C4-2B (cell line): ENCODE measurements around the gene PDE4B.

ENCODE experiments used
- ZFX ChIP-seq: fragments of 450-650 bp; IDR thresholded peaks from 2 replicates; pipeline ENCODE4 v1.6.1; 2017
- TF ChIP-seq, protein P1 (sequence below): fragments of 450-650 bp; conservative IDR thresholded peaks from 2 replicates; pipeline ENCODE4 v1.5.1; 2017; ENCODE audit warnings: mild to moderate bottlenecking

- TF ChIP-seq, protein P1, sequence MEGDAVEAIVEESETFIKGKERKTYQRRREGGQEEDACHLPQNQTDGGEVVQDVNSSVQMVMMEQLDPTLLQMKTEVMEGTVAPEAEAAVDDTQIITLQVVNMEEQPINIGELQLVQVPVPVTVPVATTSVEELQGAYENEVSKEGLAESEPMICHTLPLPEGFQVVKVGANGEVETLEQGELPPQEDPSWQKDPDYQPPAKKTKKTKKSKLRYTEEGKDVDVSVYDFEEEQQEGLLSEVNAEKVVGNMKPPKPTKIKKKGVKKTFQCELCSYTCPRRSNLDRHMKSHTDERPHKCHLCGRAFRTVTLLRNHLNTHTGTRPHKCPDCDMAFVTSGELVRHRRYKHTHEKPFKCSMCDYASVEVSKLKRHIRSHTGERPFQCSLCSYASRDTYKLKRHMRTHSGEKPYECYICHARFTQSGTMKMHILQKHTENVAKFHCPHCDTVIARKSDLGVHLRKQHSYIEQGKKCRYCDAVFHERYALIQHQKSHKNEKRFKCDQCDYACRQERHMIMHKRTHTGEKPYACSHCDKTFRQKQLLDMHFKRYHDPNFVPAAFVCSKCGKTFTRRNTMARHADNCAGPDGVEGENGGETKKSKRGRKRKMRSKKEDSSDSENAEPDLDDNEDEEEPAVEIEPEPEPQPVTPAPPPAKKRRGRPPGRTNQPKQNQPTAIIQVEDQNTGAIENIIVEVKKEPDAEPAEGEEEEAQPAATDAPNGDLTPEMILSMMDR = no peak
- no peak for TF ChIP-seq ZFX
Observed at GRCh38 chr1:66175581-66175980, 382.9 kb downstream of the PDE4B start.
